Hematopoietic multipotent progenitor cell treated with erythropoietin and hydrocortisone succinate and interleukin-3 and kit ligand, for 6 days (in vitro differentiated cells): ENCODE measurements around the gene TNFSF4.
"Not testable (repeated sequence)": the region's sequence is repeated elsewhere in the genome, so short reads cannot be mapped to it uniquely, and the experiment has no call there.

ENCODE experiments used
- DNase-seq: peaks from one replicate; pipeline ENCODE4 v3.0.0-alpha.2; 2015

The TNFSF4 gene, protein sequence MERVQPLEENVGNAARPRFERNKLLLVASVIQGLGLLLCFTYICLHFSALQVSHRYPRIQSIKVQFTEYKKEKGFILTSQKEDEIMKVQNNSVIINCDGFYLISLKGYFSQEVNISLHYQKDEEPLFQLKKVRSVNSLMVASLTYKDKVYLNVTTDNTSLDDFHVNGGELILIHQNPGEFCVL

DNA sequence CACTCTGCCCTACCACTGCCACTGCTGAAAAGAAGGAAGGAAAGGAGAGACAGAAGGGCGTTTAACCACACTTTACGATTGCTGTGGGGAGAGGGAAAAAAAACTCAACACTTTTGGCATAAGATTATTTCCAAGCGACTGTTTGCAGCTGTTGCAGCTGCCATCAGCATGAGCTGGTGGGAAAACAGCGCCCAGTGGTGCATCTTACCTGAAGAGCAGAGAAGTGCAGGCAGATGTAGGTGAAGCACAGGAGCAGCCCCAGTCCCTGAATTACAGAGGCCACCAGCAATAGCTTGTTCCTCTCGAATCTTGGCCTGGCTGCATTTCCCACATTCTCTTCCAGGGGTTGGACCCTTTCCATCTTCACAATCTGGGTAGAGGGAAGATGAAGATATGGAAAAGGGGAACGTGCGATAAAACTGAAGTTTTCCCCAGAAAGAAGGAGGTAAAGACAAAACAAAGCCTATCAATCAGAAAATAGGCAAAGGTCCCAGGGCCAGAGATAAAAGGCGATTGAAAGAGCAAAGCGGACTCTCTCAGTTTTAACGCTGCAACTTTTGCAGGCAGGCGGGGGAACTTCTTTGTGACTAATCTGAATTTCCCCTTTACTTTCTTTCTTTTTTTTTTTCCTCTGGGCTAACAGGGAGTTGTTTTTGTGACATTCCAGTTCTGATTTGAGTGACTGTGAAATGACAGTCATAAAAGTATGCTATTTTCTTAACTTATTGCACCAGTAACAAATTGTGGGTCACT, at the start of gene TNFSF4:
Gene TNFSF4, minus strand, starts transcription at position 516 of the 753 bp plus-strand sequence. Its CDS starts 155 bp downstream, at position 361.
- peak; percentile 60 for DNase-seq

DNA sequence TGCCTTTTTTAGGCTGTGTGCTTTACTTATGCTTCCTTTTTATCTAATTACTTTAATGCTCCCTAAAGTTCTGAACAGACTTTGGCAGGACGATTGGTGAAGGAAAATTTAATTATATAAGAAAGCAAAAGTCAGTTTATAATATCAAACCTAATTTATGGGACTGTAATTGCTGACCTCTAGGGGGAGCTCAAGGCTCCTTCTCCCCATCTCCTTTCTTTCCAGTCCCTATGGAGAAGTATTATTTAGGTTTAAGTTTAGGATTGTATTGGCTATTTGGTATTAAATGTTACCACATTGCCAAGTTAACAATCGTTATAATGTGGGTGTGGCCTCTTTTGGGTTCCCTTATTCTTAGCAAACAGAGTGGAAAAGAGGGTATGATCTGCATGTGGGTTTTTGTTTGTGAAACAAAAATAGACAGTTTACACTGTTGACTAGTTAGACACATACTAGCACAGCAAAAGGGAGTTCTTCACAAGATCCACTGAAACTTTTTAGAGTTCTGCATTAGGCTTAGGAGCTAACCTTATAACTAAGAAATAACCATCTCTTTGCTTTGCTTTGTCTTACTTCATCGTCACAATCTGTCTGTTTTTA, 48.2 kb upstream of the TNFSF4 start:
- DNase-seq = peak; percentile 69

DNA sequence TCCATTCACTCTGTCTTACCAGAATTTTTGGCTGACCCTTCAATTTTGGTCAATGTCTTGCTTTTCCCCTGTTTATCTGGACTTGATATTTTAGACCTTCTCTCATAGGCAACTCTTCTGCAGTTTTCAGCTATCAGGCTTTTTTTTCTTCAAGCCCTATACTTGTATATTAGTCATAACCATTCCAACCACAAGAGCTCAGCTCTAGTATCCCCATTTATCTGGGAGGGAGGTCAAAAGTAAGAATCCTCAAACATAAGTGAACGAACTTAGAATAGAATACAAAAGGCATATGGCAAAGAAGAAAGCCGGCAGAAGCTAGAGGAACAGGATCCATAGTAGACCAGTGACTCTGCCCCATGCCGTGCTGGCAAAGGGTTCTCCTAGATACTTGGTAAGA, 45.9 kb upstream of the TNFSF4 start:
- DNase-seq = no peak

DNA sequence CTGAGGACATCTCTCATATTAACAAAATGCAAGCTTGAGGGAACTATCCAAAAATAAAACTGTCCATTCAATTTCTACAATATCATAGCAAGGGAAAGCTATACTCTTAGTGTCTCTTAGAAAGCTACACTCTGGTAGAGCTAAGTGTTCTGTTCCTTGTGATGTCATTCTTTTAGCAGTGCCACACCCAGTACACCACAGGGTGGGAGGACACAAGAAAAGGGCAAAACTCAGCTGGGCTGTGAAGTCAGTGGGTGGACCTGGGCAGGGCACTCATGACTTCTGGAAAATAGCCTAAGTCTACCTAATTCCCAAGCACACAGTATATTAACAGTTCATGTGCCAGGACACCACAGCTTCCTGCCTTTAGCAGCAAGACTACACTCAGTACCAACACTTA, 42.2 kb upstream of the TNFSF4 start:
- DNase-seq = peak; percentile 27

DNA sequence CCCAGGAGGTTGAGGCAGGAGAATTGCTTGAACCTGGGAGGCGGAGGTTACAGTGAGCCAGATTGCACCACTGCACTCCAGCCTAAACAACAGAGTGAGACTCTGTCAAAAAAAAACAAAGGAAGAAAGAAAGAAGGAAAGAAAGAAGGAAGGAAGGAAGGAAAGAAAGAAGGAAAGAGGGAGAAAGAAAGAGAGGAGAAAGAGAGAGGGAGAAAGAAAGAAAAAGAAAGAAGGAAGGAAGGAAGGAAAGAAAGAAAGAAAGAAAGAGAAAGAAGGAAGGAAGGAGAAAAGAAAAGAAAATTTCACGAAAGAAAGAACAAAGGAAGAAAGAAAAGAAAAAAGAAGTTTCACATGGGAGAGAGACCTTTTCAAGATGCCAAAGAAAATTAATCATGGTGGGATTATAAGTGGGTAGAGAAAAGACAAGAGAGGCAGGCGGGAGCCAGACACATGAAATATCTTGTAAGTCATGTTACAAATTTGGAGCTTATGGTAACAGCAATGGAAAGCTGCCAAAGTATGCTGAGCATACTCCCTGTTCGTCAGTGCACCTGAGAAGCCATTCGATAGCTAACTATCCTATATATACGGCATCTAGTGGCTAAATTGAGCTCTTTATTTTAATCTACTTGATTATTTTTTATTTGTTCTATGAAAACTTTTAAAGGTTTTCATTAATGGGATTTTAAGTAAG, 41.3 kb upstream of the TNFSF4 start:
- no peak for DNase-seq

DNA sequence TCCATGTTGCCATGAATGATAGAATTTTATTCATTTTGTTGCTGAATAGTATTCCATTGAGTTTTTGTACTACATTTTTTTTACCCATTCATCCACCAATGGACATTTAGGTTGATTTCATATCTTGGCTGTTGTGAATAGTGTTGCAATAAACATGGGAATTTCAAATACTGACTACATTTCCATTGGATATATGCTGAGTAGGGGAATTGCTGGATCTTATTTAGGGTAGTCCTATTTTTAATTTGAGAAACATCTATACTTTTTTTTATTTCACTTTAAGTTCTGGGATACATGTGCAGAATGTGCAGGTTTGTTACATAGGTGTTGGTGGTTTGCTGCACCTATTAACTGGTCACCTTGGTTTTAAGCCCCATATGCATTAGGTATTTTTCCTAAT, 38.8 kb upstream of the TNFSF4 start:
- no peak for DNase-seq

DNA sequence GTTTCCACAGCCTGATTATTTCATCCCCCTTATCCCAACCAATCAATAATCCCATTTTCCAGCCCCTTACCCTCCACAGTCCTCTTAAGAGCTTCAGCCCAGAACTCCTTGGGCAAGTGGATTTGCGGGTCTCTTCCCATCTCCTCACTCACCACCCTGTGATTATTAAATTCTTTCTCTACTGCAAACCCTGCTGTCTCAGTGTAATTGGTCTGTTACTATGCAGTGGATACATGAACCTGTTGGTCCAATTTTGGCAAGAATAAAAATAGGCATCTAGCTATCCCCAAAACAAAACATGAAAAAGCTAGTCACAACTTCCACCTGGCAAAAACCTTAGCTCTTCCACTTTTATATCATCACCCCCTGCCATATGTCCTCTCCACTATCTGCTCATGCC, 36.2 kb upstream of the TNFSF4 start:
- no peak for DNase-seq

DNA sequence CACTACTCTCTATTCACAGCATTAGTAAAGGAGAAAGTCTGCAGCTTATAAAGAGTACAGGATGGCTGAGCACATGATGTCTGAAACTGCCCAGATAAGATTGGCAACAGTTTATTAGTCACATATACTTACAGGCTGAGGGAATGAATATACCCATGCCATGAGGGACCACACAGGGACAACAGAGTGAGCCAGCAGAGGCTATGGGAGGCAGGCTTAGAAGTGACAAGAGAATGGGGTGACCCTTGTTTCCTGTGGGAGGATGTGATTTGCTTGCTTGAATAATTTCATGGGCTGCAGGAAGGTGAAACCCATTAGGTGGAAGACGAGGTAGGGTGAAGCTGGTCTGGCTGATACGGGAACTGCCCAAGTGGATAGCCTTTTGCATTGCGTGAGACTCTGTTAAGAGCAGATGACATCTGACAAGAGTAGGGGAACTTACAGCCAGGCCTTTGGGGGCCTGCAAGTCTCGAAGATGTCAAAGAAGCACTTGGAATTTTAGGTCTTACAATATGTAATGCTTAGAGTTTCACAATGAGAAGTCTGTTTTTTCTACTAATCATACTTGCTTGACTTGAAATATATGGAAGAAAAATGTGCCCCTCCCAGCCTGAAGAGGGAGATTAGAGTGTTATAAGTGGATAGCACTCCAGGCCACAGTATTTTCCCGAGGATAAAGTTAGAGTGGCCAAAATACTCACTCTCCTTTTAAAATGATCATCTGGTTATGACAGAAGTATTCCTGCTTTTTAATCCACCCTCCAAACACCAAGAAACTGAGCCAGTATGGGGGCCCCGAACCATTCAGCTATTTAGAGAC, 34.6 kb upstream of the TNFSF4 start:
- no peak for DNase-seq

DNA sequence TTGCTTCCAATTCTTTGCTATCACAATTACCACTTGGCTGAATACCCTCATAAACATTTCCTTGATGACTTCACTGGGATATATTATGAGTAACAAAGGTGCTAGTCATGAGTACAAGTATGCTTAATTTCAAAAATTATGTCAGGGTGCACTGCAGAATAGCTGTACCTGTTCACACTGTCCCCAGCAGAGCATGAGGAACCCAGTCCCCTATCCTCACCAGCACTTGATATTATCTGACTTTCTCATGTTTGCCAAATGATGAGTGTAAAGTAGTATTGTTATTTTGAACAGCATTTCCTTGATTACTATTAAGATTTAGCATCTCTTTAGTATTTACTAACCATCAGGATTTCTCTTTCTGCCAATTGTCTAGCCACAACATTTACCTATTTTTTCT, 33.5 kb upstream of the TNFSF4 start:
- no peak for DNase-seq

DNA sequence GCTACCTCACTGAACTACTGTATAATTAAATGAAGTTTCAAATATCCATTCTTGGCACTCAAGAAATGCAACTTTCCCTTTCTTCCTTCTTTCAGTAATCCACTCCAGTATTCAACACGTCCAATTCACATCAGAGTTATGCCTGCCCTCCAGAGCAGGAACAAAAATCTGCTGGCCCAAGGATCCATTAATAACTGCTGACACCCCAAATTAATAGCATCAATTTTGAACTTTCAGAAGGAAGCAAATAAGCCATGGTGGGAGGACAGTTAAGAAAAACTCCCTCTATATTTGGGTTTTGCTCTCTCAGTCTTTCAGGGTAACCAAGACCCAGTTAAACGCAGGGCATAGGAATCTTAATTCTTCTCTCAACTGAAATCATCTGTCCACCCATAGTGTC, 31.9 kb upstream of the TNFSF4 start:
- no peak for DNase-seq

DNA sequence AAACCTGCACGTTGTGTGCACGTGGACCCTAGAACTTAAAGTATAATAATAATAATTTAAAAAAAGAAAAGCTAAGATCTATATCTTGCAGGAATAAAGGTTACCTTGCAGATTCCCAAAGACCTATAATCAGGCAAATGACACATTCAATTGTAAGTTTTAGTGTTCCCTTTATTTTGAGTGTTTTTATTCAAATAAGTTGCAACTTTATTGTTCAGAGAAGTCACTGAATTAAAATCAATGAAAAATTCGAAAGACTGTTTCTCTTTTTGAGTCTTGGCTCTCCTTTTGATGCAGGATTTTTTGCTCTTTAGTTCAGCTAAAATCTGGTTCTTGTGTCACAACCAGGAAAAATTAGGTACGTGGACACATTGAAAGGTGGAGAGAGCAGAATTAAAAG, 27.8 kb upstream of the TNFSF4 start:
- no peak for DNase-seq

DNA sequence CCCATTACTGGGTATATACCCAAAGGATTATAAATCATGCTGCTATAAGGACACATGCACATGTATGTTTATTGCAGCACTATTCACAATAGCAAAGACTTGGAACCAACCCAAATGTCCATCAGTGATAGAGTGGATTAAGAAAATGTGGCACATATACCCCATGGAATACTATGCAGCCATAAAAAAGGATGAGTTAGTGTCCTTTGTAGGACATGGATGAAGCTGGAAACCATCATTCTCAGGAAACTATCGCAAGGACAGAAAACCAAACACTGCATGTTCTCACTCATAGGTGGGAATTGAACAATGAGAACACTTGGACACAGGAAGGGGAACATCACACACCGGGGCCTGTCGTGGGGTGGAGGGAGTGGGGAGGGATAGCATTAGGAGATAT, 27.3 kb upstream of the TNFSF4 start:
- DNase-seq = not testable (repeated sequence)

DNA sequence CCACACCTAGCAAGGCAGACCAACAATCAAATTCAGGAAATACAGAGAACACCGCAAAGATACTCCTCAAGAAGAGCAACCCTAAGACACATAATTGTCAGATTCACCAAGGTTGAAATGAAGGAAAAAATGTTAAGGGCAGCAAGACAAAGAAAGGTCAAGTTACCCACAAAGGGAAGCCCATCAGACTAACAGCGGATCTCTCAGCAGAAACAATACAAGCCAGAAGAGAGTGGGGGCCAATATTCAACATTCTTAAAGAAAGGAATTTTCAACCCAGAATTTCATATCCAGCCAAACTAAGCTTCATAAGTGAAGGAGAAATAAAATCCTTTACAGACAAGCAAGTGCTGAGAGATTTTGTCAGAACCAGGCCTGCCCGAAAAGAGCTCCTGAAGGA, 21.9 kb upstream of the TNFSF4 start:
- DNase-seq = not testable (repeated sequence)

DNA sequence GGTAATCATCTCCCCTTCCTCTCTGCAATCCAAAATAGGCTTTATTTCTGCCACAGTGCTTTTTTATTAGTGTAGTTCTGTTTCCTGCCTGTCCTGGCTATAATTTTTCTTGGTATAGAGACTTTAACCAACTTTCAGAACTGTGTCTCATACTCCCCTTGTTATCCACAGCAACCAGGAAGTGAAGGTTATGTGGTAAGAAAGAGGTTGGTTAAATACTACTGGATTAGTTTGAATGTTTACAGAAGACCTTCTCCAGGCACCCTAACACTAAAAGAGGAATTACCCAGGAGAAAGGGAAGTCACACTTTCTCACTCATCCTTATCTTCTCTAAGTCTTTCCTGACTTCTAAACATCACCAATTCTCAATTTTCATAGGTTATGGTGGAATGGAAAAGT, 17.8 kb upstream of the TNFSF4 start:
- DNase-seq = no peak

DNA sequence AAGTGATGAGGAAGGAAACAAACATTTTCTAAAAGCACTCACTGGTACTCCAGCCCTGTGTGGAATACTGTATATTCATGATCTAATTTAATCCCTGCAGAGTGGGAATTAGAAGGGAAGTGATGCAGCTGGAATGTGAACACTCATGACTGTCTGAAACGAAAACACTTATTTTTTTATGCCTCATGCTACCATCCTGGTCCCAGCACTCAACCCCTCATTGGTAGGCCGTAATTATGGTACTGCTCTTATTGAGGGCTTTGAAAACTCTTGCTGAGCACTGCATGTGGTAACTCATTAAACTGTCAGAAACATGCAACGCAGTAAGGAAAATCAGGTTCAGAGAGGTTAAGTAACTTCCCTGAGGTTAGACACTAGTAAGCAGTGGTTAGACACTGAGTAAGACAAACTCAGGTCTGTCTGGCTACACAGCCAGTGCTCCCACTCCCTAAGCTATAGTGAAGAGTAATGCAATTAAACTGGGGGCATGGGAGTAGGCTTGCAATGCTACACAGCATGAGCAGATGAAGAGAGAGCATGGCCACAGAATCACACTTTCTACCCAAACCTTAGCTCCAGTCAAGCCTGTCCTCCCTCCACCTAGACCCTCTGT, 17.3 kb upstream of the TNFSF4 start:
- no peak for DNase-seq

DNA sequence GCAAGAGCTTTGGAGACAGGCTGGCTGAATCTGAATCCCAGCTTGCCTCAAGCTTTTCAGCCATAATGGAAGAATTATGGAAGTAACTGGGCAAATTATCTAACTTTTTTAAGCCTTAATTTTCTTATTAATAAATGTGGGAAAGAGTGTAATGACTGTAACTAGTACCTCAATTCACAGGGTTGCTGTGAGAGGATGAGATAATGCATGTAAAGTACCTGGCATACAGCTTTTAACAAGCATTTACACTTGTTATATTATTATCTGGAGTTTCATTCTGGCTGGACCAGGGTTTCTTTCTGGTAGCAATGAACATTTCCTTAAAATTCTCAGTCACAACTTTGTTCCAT, 15.9 kb upstream of the TNFSF4 start:
- no peak for DNase-seq

DNA sequence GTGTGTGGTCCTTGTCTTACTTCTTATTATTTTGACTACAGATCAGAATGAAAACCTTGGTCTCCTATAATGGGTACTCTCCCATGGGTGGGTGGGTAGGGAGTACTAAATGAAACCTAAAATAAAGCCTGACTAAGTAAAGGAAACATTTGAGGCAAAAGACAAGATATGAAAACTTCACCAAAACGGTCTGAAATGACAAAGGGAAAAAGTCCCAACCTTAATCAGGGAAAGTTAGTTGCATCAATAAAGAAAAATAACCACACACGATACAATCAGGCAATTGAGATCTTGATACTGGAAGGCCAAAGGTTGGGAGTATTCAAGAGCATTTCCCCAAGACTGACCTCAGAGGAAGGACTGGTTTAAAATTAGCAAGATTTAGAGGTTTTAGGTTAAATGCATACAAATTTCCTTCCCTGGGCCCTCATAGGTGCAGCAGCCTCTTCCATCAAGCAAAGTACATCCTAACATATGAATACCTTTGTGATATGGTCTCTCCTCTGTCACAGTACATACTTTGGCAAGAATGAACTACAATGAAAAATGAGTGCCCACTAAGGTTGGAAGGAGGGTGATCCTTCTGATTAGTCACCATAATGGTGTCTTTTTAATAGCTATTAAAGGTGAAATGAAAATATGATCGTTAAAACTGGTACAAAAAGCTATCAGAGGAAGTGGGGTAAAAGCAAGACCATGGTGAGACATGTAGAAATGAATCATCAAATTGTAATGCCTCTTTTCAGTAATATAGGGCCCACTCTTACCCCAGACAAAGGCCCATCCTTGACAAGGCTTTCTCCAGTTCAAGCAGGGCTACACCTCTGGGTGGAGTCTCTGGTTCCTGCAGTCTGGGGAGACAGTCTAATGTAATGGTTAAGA, 15.3 kb upstream of the TNFSF4 start:
- no peak for DNase-seq

DNA sequence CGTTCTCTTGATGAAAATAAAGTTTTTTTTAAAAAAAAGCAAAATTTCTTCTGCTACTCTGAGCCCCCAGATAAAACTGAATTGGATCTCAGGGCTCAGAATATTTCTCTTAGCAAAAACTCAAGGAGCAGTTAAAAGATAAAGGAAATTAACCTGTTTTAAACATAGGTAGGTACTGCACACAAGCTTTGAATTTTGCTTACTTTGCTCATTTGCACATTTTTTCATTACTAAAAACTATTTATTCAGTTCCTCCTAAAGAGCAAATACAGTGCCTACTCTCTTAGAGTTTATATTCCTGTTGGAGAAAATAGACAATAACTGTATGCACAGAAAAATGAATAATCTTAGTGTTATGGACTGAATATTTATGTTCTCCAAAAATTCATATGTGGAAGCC, 13.0 kb upstream of the TNFSF4 start:
- no peak for DNase-seq

DNA sequence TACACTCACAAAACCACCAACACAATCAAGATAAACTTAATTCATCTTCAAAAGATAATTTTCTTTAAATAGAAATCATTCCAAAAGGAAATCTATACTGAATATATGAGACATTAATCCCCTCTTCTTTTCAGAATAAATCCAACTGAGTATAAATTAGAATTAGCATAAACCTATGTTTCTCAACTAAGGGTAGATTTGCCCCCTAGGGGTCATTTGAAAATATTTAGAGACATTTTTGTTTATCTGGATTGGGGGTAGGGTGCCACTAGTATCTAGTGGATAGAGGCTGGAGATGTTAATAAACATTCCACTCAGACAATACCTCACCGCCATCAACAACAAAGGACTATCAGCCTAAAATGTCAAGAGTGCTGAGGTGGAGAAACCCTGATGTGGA, 6.5 kb upstream of the TNFSF4 start:
- DNase-seq = peak; percentile 50

DNA sequence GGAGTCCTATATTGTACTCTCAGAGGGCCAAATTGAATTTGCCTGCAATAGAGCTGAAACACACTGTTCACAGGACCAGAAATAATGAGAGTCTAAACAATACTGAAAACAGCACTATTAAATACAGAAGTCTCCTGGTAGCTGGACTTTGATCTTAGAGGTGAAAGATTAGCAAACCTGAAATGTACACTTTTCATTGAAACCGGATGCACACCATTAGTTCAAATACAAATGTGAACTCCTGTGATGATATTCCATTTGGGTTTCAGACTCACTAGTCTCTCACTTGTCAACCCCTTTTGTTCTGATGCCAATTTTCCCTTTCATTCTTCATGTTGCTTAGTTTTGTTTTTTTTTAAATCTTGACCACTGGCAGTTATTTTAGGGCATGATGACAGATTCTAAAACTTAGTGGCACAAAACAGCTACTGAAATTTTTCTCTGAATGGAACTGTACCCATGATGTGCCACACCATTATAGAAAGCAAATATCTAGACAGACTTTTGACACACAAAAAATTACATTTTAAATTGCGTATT, 5.9 kb upstream of the TNFSF4 start:
- DNase-seq = no peak

DNA sequence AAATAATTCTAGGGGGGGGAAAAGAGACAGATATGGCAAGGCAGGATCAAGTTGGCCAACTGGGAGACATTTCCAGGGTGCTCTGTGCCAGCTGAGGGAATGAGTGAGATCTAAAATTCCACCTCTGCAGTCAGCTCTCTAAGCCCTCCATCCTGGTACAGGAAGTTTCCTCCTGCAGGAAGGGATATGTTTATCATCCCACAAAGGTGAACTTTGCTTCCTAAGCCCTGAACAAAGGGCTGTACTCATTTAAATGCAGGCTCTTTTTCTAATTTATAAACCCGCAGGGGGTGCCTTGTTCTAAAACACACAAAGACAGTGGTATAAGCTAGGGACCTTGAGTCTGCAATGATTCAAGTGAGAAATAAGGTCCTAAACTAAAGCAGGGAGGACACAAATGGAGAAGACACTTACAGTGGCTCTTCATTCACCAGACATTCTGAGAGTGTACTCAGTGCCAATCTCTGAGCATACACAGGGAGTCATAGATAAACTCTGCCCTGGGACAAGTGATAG, 3.6 kb upstream of the TNFSF4 start:
- no peak for DNase-seq
